Measurements from ENCODE around the gene COPS6.
"Not testable (repeated sequence)": the region's sequence is repeated elsewhere in the genome, so short reads cannot be mapped to it uniquely, and the experiment has no call there.

COPS6 gene

DNA sequence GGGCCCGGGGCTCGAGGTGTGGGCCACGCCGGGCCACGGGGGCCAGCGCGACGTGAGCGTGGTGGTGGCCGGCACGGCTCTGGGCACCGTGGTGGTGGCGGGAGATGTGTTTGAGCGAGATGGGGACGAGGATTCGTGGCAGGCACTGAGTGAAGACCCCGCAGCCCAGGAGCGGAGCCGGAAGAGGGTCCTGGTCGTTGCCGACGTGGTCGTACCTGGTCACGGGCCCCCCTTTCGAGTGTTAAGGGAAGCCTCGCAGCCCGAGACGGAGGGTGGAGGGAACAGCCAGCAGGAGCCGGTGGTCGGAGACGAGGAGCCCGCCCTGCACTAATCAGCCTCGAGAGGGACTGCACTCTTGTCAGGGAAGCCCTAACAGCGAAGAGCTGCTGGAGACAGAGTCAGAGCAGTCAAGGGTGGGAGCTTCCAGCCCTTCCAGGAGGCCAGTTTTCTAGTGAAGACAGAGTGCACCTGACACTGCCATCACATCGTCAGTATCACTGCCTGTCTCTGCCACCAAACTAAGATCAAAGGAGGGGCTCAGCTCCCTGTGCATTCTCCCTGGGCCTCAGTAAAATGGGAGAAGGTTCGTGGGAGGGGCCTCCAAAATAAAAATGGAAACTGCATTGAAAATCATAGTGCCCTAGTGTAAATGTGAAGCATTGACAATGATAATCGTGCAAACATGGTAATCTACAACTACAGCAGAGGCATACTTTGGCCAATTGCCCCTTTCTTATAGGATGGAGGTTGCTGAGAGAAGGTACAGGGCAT is 39.3 kb downstream of the COPS6 start:
- DNase-seq, result no peak

DNA sequence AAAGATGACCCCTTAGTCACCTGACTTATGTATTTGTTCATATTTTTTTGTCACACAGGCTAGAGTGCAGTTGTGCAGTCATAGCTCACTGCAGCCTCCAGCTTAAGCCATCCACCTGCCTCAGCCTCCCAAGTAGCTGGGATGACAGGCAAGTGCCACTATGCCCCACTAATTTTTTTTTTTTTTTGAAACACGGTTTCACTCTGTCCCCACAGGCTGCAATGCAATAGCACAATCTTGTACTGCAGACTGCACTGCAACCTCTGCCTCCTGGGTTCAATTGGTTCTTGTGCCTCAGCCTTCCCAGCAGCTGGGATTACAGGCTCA is 39.8 kb downstream of the COPS6 start:
- no peak for DNase-seq

DNA sequence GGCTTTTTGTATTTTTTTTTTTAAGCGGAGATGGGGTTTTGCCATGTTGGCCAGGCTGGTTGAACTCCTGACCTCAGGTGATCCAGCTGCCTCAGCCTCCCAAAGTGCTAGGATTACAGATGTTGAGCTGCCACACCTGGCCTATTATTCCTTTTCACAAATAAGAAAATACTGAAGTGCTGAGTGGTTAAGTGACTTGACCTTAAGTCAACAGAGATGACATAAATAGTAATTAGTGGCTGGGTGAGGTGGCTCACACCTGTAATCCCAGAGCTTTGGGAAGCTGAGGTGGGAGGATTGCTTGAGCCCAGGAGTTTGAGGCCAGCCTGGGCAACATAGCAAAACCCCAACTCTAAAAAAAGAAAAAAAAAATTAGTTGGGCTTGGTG is 41.4 kb downstream of the COPS6 start:
- DNase-seq, result not testable (repeated sequence)

DNA sequence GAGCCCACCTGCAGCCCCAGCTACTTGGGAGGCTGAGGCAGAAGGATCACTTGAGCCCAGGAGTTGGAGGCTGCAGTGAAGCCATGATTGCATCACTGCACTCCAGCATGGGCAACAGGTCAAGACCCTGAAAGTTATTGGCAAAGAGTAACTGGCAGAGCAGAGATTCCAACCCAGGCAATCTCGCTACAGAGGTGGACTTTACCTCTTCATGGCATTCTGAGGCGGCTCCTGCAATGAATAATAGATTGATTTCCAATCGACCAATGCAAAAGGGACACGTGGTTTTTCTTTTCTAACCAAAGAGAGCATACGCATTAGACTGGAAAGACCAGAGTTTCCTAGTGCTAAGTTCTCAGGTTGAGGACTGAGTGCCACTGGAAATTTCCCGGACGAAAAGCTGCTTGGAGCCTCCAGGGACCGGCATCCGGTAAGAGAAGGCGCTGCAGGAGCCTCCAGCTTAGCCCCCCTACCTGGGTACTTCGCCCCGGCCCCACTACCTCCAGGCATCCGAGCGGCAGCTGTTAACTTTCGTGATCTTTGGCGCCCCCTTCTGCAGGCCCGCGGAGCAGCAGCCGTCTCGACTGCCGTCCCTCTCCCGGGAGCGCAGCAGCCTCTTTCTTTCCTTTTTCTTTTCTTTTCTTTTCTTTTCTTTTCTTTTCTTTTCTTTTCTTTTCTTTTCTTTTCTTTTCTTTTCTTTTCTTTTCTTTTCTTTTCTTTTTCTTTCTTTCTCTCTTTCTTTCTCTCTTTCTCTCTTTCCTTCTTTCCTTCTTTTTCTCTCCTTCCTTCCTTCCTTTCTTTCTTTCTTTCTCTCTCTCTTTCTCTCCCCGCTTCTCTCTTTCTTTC is 42.1 kb downstream of the COPS6 start:
- peak; percentile 70 for DNase-seq

DNA sequence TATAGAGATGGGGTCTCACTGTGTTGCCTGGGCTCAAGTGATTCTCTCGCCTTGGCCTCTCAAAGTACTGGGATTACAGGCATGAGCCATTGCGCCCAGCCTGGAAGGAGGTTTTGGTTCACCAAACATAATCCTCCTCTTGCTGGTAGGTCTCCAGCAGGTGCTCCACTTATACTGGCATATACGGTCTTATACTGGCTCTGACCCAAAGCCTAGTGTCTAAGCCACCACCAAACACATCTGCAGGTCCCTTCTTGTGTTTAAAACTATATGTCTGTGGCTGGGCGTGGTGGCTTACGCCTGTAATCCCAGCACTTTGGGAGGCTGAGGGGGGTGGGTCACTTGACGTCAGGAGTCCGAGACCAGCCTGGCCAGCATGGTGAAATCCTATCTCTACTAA is 43.4 kb downstream of the COPS6 start:
- no peak for DNase-seq

DNA sequence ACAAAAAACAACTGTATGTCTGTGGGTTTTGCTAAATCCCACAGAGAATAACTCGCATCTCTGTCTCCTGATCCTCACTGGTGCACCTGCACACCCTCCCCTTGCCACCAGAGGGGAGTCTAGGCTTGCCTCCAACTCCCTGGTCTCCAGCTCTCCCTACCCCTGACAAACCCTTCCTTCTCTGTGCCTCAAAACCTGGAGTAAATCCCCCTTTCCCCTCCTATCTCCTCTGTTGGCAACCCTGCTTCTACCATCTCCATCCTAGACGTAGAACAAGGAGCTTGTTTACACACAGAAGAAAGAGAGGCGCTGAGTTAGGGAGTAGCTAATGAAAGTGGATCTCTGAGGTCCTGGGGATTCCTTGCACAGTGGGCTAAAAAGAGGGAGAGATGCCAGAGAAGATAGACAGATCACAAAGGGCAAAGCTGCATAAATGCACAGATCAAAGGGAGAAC is 44.0 kb downstream of the COPS6 start:
- no peak for DNase-seq

DNA sequence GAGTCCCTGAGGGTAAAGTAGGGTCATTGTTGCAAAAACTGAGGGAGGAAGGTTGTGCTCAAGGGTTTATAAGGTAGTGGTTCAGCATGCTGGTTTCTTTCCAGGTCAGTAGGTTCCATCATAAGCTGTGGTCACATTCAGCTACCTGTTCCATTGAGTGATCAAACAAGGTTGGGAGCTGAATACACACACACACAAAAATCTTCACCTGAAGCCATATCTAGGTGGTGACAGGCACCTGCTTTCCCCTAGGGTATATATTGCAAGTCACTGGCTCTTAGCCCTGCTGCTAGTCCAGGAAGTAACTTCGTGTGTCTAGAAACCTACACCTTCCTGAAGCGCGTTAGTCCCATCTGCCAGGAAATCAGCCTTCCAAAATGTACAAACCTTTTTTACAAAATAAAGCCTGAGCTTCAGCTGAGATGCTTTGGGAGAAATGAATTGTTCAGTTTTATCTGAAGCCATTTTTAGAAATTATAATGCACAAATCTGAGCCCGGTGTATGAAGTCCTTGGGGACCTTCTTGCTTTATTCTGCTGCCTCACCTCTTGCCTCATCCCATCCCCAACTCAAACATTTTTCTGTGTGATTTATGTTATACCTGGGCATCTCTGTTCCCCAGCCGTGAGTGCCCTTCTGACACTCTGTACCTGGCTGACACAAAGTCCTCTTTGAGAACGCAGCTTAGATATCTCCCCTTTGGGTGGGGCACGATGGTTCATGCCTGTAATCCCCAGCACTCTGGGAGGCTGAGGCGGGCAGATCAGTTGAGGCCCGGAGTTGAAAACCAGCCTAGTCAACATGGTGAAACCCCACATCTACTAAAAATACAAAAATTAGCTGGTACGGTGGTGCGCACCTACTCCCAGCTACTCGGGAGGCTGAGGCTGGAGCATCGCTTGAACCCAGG is 49.3 kb downstream of the COPS6 start:
- DNase-seq, result no peak

DNA sequence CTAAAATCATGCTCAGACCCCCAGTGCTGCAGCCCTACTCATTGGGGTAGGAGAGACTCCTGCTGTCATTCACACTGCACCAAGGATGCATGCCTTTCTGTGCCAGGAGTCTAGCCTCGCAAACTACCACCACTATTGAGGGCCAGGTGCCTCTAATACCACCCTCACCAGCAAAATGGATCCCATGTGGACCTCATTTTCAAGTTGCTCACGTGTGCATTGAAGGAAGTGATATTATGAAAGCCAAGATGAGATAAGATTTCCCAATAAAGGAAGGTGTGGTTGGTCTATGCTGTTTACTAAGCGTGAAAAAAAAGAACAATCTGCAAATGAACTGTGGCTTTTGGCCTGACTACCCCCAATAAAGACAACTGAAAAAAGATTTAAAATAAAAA is 52.8 kb downstream of the COPS6 start:
- no peak for DNase-seq

Measured in 8988T (cell line).